OCI-LY3 (cell line): ENCODE data around the gene TBCA.

Source experiments
- H2AFZ ChIP-seq: fragments of 200-600, 300-600 bp; shearing (Covaris generic); 2 replicates; pipeline ENCODE4 v1.6.0; 2014; ENCODE audit warnings: antibody characterized with exemption, low read depth, low read length
- H3K27ac ChIP-seq: fragments of 200-600, 300-600 bp; sonication (generic); 2 replicates; pipeline ENCODE4 v1.5.1; 2014; ENCODE audit warnings: mild to moderate bottlenecking, low read length, moderate library complexity, mixed read lengths
- H3K27me3 ChIP-seq: fragments of 200-600, 300-600 bp; sonication (generic); 2 replicates; pipeline ENCODE4 v1.6.1; 2014; ENCODE audit warnings: low read depth, low read length, mixed read lengths
- H3K36me3 ChIP-seq: fragments of 200-600, 300-600 bp; sonication (generic); replicated peaks from 2 replicates; pipeline ENCODE3; 2014; ENCODE audit warnings: low read depth, low read length, mixed read lengths
- H3K4me1 ChIP-seq: fragments of 300-600, 200-600 bp; sonication (generic); 2 replicates; pipeline ENCODE4 v1.6.1; 2014; ENCODE audit warnings: low read length, mixed read lengths
- H3K4me2 ChIP-seq: fragments of 200-600, 300-600 bp; sonication (generic); 2 replicates; pipeline ENCODE4 v1.6.1; 2014; ENCODE audit warnings: low read length, mixed read lengths
- H3K4me3 ChIP-seq: fragments of 300-600, 200-600 bp; sonication (generic); 2 replicates; pipeline ENCODE4 v1.5.1; 2014; ENCODE audit warnings: antibody characterized with exemption, mild to moderate bottlenecking, low read length, moderate library complexity
- H3K79me2 ChIP-seq: fragments of 300-600, 200-600 bp; shearing (Covaris generic); 2 replicates; pipeline ENCODE4 v1.6.1; 2014; ENCODE audit warnings: mild to moderate bottlenecking, low read length, mixed read lengths
- H3K9ac ChIP-seq: fragments of 300-600, 200-600 bp; shearing (Covaris generic); 2 replicates; pipeline ENCODE4 v1.6.0; 2014; ENCODE audit warnings: mild to moderate bottlenecking, low read length, moderate library complexity
- H3K9me3 ChIP-seq: fragments of 200-600, 300-600 bp; shearing (Covaris generic); 2 replicates; pipeline ENCODE4 v1.6.1; 2014; ENCODE audit warnings: low read length, mixed read lengths; ENCODE audit not compliant: insufficient read depth
- H4K20me1 ChIP-seq: fragments of 200-600, 300-600 bp; sonication (generic); 2 replicates; pipeline ENCODE4 v1.6.1; 2016; ENCODE audit warnings: low read length, mixed read lengths; ENCODE audit not compliant: insufficient read depth
- EZH2phosphoT487 ChIP-seq: fragments of 200-600 bp; shearing (Covaris generic); IDR thresholded peaks from 2 replicates; pipeline ENCODE4 v1.6.1; 2018; ENCODE audit warnings: antibody characterized with exemption, mixed run types, low read depth
- TF ChIP-seq, protein P1 (sequence below): fragments of 200-600, 300-600 bp; sonication (generic); IDR thresholded peaks from 2 replicates; pipeline ENCODE4 v1.5.1; 2014; ENCODE audit warnings: antibody characterized with exemption, low read length, low read depth

TBCA gene

DNA sequence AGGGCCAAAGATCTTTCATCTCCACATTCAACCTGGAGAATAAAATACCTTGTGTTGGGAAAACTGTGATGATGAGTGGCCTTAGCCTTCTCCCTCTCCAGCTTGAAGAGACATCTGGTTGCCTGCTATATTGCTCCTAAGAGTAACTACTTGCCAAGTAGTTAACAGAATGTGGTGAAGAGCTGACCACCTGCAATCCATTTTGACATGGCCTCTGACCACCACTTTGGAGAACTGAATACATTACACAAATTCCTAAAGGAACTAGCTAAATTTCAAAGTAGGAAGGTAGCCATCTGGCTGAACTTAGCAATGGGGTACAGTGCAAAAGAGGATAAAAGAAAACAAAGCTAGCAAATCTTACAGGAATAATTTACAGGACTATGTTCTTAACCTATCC, 7.2 kb downstream of the TBCA start:
- no peaks in the 10 kb centered on the region for H3K9me3 ChIP-seq
- H4K20me1 ChIP-seq = peaks cover 72% of the 10 kb centered on the region
- TF ChIP-seq EZH2phosphoT487 = no peak
- TF ChIP-seq, protein P1, sequence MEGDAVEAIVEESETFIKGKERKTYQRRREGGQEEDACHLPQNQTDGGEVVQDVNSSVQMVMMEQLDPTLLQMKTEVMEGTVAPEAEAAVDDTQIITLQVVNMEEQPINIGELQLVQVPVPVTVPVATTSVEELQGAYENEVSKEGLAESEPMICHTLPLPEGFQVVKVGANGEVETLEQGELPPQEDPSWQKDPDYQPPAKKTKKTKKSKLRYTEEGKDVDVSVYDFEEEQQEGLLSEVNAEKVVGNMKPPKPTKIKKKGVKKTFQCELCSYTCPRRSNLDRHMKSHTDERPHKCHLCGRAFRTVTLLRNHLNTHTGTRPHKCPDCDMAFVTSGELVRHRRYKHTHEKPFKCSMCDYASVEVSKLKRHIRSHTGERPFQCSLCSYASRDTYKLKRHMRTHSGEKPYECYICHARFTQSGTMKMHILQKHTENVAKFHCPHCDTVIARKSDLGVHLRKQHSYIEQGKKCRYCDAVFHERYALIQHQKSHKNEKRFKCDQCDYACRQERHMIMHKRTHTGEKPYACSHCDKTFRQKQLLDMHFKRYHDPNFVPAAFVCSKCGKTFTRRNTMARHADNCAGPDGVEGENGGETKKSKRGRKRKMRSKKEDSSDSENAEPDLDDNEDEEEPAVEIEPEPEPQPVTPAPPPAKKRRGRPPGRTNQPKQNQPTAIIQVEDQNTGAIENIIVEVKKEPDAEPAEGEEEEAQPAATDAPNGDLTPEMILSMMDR = no peak
- no peak overlapping the region for H3K4me2 ChIP-seq
- H3K9ac ChIP-seq = no peak overlapping the region
- no peak overlapping the region for H2AFZ ChIP-seq
- peaks cover 96% of the 10 kb centered on the region for H3K79me2 ChIP-seq
- no peak overlapping the region for H3K4me3 ChIP-seq
- H3K4me1 ChIP-seq = peaks cover 17% of the 10 kb centered on the region
- H3K36me3 ChIP-seq = peaks cover 35% of the 10 kb centered on the region
- no peak overlapping the region for H3K27ac ChIP-seq
- no peaks in the 10 kb centered on the region for H3K27me3 ChIP-seq

DNA sequence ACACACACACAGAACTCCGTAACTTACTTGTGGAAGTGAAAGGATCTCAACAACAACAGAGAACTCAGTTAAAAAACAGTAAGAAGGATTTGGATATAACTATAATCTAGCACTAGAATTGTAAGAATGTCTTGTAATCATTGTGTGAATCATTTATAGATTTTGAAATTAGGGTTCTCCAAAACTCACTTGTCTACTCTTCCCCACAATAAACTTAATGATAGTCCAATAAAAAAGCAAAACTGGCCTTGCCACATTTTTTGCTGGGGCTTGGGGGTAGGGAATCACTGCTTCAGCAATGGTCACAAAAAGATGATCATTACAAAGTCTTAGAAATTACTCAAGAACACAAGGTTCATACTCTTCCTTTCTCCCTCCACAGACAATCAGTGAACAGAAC, 8.8 kb downstream of the TBCA start:
- H3K27me3 ChIP-seq = no peaks in the 10 kb centered on the region
- H3K4me2 ChIP-seq = no peak overlapping the region
- no peak for TF ChIP-seq EZH2phosphoT487
- TF ChIP-seq, protein P1 = no peak
- peaks cover 40% of the 10 kb centered on the region for H3K36me3 ChIP-seq
- H3K4me3 ChIP-seq = no peak overlapping the region
- no peaks in the 10 kb centered on the region for H3K9me3 ChIP-seq
- H3K27ac ChIP-seq = no peak overlapping the region
- peaks cover 94% of the 10 kb centered on the region for H3K79me2 ChIP-seq
- H3K9ac ChIP-seq = no peak overlapping the region
- H3K4me1 ChIP-seq = peaks cover 15% of the 10 kb centered on the region
- peaks cover 63% of the 10 kb centered on the region for H4K20me1 ChIP-seq
- no peak overlapping the region for H2AFZ ChIP-seq

DNA sequence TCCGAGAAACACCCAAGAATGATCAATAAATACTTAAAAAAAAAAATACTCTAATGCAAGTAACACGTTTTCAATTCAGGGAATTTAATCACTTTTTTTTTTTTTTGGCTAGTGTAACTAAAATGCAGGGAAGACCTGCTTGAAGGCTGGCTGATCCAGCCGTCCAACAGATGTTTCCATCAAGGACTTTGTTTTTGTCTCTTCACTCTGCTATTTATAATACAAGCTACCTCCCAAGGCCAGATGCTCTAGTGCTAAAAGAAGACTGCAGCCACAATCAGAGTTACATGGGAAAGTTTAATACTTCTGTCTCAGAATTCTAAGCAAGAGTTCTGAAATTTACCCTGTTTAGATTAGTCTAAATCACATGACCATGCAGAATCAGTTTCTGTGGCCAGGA, 14.5 kb downstream of the TBCA start:
- Histone ChIP-seq H3K36me3 (peaks cover 27% of the 10 kb centered on the region), H4K20me1 (peaks cover 40% of the 10 kb centered on the region)
- TF ChIP-seq, protein P1 = no peak
- TF ChIP-seq EZH2phosphoT487 = no peak

DNA sequence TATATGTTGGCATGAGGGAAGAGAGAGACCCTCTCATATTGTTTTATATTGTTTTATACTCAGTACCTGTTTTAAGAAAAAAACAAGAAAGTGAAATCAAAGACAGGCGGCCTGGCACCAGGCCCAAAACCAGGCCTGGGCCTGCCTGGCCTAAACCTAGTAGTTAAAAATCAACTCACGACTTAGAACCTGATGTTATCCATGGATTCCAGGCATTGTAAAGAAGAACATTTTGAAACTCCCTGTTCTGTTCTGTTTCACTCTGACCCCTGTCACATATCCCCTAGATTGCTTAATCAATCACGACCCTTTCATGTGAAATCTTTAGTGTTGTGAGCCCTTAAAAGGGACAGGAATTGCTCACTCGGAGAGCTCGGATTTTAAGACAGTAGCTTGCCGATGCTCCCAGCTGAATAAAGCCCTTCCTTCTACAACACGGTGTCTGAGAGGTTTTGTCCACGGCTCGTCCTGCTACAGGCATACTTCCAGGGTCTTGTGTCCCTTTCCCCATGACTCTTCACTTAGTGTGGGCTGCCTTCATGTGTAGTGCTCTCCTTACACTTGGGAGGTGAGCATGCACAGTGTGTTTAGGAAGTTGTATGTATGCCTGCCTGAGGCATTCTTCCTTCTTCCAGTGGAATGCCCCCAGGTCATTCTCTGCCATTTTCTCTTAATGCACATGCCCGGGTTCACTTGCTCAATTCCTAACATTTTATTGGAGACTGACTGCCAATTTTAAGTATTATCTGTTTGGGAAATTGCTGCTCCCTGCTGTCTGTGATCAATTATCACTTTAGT, 17.8 kb downstream of the TBCA start:
- Histone ChIP-seq H3K79me2 (peaks cover 89% of the 10 kb centered on the region), H3K27ac (no peak overlapping the region), H3K9me3 (no peaks in the 10 kb centered on the region)

More for the DNA sequence above, 14.5 kb downstream of the TBCA start:
- peaks cover 9% of the 10 kb centered on the region for H3K4me1 ChIP-seq
- H3K79me2 ChIP-seq = peaks cover 85% of the 10 kb centered on the region
- H3K27me3 ChIP-seq = no peaks in the 10 kb centered on the region
- no peaks in the 10 kb centered on the region for H3K9me3 ChIP-seq
- H3K4me2 ChIP-seq = no peak overlapping the region
- H2AFZ ChIP-seq = no peak overlapping the region
- H3K4me3 ChIP-seq = no peak overlapping the region
- H3K27ac ChIP-seq = no peak overlapping the region
- H3K9ac ChIP-seq = no peak overlapping the region

More for the DNA sequence above, 17.8 kb downstream of the TBCA start:
- Histone ChIP-seq H3K9ac (no peak overlapping the region), H3K4me1 (no peaks in the 10 kb centered on the region), H3K4me2 (no peak overlapping the region), H2AFZ (no peak overlapping the region), H3K4me3 (no peak overlapping the region), H4K20me1 (peaks cover 37% of the 10 kb centered on the region), H3K36me3 (peaks cover 12% of the 10 kb centered on the region), H3K27me3 (no peaks in the 10 kb centered on the region)
- no peak for TF ChIP-seq EZH2phosphoT487
- TF ChIP-seq, protein P1 = no peak
